Raji (cell line): ENCODE measurements around the gene ZNF268.

Experiments
- POLR2A ChIP-seq: IDR thresholded peaks from 2 replicates; pipeline ENCODE4 v1.6.1; 2011; ENCODE audit warnings: low read depth, low read length, control low read depth; ENCODE audit not compliant: insufficient read depth

ZNF268 gene

GRCh38 chr12:133220521-133220920 lies 39.2 kb downstream of the ZNF268 start:
- no peak for TF ChIP-seq POLR2A

- no peak for TF ChIP-seq POLR2A
Measured at GRCh38 chr12:133221241-133221640, 39.9 kb downstream of the ZNF268 start.

DNA sequence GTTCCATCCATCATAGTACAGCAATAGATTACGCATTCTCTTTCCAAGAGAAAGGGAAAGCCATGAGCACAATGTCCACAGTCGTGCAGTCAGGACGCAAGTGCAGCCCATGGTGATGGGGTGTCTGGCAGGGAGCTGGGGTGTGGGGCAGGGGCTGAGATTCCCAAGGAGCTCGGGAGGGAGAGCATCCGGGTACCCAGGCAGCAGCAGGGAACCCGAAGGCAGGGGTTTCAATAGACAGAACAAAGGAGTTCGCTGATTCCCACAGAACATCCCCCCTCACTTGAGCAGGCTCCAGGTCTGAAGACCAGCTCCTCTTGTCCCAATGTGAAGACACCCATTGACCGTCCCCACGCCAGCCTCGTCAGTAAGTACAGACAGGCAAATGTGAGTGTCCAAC lies 40.9 kb downstream of the ZNF268 start:
- no peak for TF ChIP-seq POLR2A

DNA sequence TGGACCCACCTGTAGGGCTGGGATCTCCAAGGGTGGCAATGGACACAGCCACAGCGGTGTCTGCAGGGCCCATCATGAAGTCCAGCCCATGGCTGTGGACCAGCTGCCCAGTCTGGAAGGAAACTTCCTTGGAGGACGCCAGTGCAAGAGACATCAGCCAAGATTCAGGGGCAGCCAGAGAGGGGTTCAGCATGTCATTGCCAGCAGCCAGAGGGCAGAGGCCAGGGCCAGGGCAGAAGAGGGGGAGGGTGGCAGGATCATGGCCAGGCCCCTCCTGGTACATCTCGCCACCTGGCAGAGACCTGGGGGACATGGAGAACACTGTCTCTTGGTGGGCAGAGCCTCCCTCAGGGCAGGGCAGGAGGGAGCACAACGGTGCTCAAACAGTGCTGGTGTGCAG lies 44.2 kb downstream of the ZNF268 start:
- TF ChIP-seq POLR2A, result no peak

DNA sequence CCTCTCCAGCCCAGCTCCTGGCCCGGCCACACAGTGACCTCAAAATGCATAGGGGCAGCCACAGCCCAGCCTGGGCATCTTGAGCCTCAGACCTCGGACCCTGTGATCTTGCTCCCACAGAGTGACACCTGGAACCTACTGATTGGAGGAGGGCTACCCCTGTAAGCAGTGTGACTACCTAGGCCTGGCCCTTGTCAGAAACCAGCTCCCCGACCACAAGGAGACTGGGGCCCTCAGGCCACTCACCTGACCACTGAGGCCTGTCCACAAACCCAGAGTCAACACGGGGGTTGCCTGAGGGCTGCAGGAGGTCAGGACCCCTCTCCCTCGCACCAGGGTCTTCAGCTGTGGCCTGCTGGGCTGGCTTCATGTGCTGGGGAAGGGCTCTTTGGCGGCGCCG lies 45.4 kb downstream of the ZNF268 start:
- no peak for TF ChIP-seq POLR2A

GRCh38 chr12:133227281-133227852 lies 46.1 kb downstream of the ZNF268 start:
- no peak for TF ChIP-seq POLR2A

DNA sequence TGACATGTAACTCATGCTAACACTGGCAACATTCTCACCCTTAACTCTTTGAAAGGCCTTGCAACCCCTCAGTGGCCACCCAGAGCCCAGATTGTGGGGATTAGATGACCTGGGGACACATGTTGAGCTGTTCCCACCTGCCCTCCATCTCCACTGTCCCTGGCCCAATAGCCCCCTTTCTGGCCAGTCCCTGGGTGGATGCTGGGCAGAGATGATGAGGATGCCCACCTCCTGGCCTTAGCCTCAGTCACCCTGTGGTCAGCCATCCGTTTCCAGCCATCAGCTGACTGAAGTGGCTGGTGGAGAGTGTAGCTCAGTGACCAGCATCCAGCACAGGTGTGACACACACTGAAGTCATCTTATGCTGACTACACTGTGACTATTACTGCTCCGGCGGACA lies 49.7 kb downstream of the ZNF268 start:
- TF ChIP-seq POLR2A, result no peak

- TF ChIP-seq POLR2A, result no peak
Measured at GRCh38 chr12:133233006-133233405, 51.7 kb downstream of the ZNF268 start.

DNA sequence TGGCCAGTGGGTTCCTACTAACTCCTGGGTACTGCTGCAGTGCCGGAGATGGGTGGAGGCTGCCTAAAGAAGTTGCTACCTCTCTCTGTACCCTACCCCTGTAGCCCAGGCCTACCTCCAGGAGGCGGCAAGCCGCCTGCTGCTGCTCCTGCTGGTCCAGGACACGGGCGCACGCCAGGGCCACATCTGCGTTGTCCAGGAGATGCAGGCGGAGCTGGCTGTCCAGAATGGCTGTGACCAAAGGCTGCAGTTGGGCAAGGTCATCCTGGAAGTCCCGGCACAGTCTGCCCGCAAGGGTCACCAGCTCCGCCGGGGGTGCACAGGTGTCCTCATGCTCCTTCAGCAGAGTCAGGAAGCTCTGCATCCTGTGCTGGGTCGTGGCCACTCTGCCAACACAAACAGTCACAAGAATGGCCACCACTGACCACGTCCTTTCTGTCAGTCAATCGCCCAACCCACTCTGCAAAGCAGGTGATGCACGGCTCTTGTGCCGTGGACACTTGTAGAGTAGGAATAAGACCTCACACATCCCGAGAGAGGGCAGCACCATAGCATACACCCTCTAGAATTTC lies 52.8 kb downstream of the ZNF268 start:
- no peak for TF ChIP-seq POLR2A

DNA sequence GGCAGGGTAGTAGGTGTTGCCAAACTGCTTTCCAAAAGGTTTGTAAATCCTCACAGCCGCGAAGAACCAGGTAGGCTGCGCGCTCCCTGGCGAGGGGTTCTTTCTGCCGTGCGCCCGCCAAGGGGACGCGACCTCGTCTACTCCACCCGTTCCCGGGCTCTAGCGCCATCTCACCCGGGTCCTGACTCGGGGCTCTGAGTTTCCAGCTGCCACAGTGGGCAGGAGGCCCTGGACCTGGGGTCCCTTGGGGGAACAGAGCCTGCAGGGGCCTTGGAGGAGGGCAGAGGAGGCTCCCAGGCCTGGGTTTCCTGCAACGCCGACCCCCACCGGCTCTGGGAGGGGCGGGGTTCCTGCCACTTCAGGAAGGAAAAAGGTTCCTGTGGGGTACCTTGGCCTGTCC lies 53.7 kb downstream of the ZNF268 start:
- TF ChIP-seq POLR2A, result no peak

DNA sequence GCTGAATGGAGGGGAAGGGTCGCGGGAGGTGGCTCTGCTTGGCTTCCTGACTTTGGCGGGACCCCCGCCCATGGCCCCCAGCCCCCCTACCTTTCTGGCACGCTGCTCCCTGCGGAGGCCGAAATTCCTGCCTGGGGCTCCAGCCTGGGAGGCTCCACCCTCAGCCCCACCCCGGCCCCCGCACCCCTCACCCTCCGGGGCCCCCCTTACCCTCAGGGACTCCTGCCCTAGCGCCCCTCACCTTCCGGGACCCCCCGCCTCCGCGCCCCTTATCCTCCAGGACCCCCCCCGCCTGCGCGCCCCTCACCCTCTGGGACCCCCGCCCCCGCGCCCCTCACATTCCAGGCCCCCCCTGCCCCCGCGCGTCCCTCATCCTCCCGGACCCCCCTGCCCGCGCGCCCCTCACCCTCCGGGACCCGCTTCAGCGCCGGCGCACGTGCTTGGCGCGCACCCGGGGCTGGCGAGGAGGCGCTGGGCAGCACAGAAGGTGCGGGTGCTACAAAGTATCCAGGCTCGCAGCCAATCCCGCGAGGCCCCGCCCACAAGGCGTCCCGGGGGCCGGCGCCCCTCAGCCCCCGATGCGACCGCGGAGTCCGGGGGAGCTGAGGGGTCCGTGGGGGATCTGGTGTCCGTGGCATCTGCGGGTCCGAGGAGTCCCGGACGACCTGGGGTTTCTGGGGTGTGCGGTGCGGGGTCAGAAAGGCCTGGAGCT lies 54.3 kb downstream of the ZNF268 start, which contains the start of gene ANHX:
Gene ANHX, minus strand, starts transcription at position 477 of the 712 bp plus-strand sequence. CDS start 1,521 bp downstream, outside the sequence.
- TF ChIP-seq POLR2A, result no peak

DNA sequence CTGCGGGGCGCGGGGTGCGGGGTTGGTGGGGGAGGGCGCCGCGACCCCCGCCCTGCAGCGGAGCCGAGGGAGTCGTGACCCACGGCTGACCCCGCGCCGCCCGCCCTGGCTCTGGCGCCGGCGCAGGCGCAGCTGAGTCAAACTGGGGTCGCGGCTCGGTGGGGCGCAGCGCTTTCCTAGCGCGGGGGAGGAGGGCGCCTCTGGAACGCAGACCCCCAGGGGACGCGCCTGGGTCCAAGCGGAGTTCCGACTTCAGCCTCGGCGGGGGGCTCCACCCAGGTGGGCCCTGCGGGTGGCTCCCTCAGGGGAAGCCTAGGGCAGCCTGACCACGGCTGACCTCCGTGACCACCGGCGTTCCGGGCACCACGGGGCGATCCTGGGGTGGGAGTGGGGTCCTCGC lies 54.8 kb downstream of the ZNF268 start:
- TF ChIP-seq POLR2A, result no peak

GRCh38 chr12:133236556-133236955 lies 55.3 kb downstream of the ZNF268 start:
- TF ChIP-seq POLR2A, result no peak

GRCh38 chr12:133251732-133252131 lies 70.4 kb downstream of the ZNF268 start:
- TF ChIP-seq POLR2A, result no peak

- no peak for TF ChIP-seq POLR2A
Measured at GRCh38 chr12:133256321-133256720, 75.0 kb downstream of the ZNF268 start.

DNA sequence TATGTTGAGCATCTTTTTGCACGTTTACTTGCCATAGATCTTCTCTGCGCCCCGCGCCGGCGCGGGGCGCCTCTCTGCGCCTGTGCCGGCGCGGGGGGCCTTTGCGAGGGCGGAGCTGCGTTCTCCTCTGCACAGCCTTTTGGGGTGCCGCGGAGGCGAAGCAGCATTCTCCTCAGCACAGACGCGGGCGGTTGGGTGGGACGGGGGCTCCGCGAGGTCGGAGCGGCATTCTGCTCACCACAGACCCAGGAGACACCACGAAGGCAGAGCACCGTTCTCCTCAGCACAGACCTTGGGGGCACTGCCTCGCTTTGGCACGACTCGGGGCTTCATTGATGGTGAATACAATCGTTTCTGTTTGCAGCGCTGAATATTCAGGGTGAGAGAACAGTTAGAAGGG lies 82.9 kb downstream of the ZNF268 start:
- no peak for TF ChIP-seq POLR2A
